Stimulated activated CD8-positive, alpha-beta memory T cell treated with anti-CD3 and anti-CD28 coated beads, Interleukin-7, amount 100 ng/mL, for 4 hours (primary cell): ENCODE data around the gene TRIM2.
"Not testable (repeated sequence)": the region's sequence is repeated elsewhere in the genome, so short reads cannot be mapped to it uniquely, and the experiment has no call there.

Experiments
- DNase-seq, 2 donors: peaks; one replicate each; pipeline ENCODE4 v3.0.0-alpha.2; 2020; ENCODE audit warnings: low read depth in 2 of 2

The TRIM2 gene

DNA sequence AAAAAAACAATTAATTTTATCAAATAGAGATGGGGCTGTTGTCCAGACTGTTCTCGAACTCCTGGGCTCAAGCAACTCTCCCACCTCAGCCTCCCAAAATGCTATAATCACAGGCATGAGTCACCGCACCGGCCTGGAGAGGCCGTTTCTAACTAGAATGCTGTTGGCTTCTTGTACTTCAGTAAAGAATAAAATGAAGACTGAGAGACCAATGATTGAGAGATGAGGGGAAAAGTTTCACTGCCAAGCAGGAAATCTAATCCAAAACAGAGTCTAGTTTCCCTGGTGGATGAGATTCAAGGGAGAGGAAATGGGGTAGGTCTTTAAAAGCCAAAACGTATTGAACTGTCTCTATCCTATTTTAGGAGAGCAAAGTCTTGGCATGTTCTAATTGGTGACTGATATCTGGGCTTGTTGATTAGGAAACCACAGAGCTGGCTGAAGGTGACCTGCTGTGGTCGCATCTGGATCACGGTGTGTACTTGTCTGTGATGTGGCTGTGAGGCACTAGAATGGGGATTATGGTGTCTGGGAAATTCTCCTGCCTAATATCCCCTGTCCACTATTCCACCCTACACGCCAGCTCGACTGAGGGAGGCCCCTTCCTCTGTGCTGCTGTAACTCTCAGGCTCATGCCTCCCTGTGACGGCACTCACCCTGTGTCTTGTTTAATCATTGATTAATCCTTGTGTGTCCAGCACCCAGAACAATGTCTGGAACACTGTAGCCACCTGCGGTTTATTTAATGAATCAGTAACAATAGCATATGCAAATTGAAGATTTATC, 15.0 kb upstream of the TRIM2 start:
- DNase-seq = no peak

DNA sequence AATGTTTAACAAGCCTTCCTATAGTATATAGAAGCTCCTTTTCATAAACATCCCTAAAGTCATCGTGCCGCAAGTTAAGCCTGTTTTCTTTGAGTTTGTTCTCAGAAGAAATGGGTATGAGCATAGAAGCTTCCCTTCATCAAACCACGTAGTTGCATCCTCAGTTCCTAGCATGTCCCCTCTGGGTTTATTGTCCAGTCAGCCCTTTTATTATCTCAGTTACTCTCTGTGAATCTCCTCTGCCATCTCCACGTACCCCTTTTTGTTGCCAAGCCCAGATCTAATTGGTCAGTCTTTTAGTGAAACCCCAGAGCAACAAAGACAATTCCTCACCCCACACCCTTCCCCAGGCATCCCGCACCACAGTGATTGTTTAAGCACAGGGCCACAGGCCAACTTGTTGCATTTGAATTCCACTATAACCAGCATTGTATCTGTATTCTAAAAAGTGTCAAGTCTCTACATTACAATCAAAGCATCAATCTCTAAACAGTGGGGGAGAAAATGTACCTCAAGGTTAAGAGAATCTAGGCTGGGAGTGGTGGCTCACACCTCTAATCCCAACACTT, 12.4 kb upstream of the TRIM2 start:
- no peak for DNase-seq

DNA sequence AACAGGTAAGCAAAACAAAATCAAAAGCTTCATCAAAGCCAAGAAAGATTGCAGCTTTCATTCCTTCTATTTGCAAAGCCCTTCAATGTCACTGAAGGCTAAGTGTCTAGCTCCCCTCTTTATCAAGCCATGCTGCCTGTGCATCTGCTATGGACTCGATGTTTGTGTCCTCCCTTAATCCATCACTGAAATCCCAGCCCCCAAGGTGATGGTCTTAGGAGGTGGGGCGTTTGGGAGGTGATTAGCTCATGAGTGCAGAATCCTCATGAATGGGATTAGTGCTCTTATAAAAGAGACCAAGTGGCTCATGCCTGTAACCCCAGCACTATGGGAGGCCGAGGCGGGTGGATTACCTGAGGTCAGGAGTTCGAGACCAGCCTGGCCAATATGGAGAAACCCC, 6.9 kb upstream of the TRIM2 start:
- no peak for DNase-seq

DNA sequence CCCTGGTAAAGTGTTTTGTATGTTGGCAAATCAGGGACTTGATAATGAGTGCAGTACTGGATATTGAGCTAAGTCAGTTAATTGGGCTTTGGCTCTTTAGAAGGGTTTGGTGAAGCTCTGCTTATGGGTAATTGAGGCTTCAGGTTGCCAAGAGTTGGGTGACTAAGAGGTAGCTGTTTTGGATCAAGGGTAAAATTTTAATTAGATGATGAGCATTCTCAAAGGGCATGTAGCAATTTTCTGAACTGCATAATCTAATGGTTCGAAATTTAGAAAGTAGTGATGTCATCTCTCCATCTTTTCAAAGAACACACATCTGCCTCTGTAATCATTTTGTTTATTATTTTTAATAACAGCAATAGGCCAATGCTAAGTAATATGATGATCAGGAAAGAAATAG, 5.5 kb upstream of the TRIM2 start:
- no peak for DNase-seq

DNA sequence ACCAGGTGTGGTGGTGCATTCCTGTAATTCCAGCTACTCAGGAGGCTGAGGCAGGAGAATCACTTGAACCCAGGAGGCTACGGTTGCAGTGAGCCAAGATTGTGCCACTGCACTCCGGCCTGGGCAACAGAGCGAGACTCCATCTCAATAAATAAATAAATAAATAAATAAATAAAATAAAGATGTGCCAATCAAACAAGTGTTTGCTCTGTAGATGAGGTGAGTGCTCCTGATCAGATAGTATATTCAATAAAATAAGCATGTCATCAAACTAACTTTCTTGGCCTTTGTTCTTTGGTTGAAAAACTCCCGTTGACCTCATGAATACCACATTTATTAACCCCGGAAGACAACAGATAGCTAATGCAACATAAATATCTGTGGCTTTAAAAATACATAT, 497 bp upstream of the TRIM2 start:
- DNase-seq = not testable (repeated sequence)

DNA sequence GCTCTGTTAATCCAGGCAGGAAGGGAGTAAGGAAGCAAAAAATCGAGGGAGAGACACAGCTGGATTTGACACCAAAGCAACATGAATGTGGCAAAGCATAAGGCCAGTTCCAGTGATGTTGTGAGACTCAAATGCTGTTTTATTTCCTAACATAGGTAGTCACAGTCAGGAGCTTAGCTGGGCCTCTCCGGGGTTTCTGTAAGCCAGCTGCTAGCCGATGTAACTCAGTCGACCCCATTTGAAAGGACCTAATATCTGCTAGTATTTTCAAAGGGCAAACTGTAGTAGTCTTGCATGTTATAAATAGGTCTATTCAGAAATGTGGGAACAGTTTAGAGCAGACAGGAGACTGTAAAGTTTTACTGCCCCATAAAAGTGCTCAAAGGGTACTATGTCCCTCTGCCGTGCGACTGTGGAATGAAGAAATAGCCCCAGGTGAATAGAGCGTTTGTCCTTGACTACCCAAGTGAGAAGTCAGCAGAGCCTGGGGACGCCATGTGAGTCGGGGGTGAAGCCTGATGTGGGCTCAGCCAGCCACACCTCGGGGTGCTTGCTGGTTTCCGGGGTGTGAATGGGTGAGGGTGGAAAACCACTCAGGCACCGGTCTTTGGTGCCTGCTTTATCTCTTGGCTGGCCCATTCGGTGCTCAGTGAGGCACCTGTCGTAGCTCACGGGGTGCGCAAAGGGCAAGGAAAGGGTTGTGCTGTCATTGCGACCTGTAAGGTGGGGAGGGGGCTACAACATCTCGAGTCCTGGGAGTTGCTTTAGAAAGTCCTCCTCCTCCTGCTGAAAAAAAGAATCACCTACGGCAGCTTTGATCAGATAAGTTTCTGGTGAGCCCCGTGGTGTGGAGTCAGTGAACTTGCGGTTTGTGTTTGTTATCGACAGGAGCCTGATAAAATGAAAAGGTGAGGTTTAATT, 745 bp downstream of the TRIM2 start:
- DNase-seq = no peak

DNA sequence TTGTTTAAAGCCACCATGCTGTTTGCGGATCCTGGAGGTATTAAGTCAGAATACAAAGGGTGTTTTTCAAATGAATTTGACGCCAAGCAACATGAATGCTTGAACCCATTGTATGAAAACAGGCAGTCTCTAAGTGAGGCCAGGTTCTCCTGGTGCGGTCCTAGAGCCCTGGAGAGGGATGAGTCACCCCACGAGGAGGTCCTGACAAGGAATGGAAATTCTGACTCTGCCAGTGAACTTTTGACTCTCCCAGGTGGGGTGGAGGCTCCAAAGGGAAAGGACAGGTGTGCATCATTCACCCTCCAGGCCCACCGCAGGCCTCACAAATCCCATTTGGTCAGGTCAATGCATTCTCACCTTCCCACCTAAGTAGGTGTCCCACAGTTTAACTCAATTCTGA, 1.5 kb downstream of the TRIM2 start:
- DNase-seq = no peak

DNA sequence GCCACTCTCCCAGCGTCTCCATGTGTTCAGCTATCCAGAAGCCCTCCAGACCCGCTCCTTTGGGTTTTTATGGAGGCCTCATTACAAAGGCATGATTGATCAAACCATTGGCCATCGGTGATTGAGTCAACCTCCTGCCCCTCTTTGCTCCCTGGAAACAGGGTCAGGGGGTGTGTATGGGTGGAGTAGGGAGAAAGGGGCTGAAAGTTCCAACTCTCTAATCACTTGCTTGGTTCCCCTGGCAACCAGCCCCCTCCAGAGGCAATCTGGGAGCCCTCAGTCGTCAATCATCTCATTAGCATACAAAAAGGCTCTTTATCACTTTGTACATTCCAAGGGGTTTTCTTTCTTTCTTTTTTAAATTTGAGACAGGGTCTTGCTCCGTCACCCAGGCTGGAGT, 2.3 kb downstream of the TRIM2 start:
- DNase-seq = no peak

DNA sequence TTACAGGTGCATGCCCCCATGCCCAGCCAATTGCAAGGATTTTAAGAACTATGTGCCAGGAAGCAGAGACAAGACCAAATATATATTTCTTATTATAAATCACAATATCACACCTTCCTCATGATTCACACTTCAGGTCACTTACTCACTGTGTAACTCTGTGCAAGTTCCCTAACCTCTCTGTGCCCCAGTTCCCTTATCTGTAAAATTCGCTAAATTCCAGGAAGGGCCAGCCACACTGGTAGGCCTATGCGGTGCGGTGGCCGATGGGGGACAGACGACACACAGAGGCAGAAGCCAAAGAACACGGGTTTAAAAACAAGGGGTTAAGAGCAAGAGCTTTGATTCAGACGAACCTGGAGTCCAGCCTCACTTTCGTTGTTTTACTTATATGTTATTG, 2.8 kb downstream of the TRIM2 start:
- no peak for DNase-seq

DNA sequence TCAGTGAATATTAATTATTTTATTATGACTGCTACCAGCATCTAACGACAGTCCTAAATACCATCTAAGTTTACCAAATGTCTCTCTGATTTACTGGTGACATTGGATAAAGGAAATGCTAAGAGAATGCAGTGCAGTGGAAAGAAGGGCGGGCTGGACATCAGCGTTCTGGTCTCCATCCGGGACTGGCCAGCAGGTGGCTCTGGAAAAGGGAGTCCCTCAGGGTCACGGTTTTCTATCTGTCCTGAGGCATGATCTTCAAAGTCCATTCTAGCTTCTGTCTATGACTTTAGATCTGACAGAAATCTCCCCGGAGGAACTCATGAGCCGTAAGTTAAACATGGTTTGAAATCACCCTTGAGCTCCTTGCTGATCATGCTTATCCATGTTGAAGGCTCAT, 3.3 kb downstream of the TRIM2 start:
- no peak for DNase-seq

DNA sequence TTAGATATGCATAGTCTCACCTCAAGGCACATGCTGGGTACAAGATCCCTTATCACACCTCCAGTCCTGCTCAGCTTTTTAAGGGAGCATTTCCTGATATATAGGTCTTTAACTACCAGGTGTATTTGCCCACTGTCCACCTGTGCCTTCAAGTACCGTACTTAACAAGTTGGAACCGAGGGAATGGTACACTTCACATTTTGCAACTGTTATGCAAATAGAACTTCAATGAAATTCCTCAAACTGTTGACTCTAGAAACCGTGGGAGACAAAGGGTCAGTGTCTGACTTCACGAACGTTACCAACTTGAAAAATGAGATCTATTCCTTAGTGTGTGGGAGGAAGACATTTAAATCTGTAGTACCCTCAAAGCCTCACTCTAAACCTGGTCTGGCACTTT, 5.2 kb downstream of the TRIM2 start:
- DNase-seq = no peak

DNA sequence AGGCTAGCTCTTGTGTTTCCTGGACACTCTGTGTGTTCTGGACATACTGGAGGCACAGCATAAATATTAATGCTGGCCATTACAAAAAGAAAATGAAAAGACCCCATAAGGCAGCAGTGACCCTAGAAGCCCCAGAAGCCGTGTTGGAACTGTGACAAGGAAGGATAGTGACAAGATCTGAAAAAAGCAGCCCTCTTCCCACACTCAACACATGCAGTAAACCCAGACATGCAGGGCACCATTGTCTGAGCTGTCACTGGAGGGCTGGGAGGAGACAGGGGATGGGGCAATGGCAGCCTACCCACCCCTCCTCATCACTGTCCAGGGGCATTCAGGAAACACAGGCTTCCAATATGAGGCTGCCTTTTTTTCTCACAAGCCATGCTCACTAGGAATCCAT, 6.5 kb downstream of the TRIM2 start:
- DNase-seq = no peak

DNA sequence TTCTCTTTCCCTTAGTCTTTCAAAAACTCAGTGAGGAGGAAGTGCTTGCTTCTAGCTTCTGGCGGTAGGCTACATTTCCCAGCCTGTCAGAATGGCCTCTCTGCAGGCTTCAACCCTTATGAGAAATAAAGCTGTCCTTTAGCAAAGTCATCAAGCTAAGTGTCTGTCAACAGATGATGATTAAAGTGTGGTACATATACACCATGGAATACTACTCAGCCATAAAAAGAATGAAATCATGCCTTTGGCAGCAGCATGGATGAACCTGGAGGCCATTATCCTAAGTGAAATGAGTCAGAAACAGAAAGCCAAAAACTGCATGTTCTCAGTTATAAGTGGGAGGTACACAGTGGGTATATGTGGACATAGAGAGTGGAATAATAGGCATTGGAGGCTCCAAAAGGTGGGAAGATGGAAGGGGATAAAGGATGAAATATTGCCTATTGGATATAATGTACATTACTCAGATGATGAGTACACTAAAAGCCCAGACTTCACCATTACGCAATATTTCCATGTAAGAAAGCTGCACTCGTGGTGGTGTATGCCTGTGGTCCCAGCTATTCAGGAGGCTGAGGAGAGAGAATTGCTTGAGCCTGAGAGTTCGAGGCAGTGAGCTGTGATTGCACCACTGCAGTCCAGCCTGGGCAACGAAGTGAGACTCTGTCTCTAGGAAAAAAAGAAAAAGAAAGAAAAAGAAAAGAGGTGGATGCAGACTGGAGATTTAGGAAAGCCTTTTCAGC, 7.9 kb downstream of the TRIM2 start:
- DNase-seq = no peak

DNA sequence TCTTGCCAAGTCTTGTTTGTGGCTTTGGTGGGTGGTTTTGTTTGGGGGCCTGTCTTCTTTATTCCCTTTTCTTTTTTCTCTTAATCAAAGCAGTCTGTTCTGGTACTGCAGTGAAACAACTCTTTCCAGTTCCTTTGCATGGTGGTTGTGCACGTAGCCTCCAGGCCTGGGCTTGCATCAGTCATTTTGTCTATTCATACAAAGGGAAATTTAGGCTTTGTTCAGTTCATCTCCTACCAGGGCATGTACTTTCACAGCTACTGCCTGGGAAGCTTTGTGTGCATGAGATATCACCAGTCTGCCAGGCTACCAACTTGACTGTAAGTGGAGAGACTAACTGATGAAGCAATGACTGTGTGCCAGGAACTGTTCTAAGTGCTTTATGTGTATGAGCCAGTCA, 8.5 kb downstream of the TRIM2 start:
- no peak for DNase-seq

DNA sequence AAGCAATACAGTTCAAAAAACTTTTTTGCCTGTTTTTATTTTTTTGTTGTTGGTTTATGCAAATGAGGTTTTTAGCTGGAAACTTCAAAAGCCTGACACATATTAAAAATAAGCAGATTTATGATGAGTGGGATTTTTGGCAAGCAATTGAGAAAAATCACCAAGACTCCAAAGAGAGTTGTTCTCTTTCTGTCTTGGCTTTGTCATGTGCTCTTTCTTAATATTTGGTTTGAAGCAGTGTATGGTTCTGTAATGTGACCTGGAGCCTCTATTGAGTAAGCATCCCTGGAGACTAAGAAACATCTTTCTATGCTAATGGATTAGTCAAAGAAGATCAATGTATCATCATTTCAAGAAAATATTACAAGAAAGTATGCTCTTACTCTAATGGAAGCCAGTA, 11.7 kb downstream of the TRIM2 start:
- DNase-seq = no peak

DNA sequence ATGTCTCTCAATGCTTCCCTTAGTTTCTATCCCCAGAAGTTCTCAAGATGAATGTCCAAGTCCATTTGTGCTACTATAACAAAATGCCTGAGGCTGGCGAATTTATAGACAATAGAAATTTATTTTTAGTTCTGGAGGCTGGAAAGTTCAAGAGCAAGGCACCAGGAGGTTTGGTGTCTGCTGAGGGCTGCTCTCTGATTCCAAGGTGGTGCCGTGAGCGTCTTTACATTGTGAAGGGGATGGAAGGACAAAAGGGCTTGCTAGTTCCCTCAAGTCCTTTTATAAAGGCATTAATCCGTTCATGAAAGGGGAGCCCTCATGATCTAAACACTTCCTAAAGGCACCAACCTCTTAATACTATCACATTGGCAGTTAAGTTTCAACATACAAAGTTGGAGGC, 12.3 kb downstream of the TRIM2 start:
- DNase-seq = no peak

DNA sequence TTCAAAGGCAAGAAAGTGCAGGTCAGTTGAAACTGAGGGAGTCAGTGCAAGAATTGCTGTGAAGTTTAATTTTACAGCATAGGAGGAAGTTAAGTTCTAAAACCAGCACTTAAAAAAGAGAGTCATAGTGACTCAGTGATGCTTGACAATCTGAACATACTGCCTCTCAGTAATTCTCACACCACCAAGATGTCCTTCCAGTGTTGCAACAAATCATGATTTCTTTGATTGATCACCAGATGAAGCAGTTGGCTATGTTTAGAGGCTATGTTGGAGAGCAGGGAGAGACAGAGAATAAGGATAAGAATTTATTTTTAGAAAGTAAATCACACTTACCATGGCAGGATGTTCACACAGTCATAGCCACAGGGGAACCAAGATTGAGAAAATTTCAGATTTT, 13.2 kb downstream of the TRIM2 start:
- DNase-seq = no peak

DNA sequence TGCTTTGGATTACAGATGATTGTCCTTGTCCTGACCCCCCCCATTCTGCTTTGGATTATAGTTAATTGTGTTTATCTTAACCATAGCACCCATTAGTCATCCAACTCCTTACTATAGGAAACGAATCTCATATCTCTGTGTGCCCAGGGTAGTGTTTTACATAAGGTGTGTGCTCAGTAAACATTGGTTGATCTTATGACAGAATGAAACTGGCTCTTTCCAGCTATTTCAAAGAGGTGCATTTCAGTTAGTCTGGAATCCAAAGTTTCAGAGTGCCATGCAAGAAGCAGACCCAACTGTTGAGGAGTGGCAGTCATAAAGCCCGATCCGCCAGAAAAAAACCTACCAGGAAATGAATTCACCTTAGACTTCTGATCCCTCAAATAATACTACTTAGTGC, 14.7 kb downstream of the TRIM2 start:
- no peak for DNase-seq

DNA sequence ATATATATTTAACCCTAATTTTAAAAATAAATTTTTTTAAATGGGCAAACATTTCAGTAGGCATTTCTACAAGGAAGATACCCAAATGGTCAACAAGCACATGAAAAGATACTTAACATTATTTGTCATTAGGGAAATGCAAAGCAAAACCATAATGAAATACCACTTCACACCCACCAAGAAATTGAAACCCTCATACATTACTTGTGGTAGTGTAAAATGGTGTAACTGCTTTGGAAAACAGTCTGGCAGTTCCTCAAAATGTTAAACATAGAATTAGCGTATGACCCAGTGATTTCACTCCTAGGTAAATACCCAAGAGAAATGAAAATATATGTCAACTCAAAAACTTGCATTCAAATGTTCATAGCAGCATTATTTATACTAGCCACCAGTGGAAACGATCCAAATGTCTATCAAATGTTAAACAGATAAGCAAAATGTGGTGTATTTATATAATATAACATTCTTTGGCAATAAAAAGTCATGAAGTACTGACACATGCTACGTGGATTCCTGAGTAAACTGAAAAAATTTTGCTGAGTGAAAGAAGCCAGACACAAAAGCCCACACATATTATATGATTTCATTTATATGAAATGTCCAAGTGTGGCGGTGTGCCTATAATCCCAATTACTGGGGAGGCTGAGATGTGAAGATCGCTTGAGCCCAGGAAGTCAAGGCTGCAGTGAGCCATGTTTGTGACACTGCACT, 16.6 kb downstream of the TRIM2 start:
- no peak for DNase-seq

DNA sequence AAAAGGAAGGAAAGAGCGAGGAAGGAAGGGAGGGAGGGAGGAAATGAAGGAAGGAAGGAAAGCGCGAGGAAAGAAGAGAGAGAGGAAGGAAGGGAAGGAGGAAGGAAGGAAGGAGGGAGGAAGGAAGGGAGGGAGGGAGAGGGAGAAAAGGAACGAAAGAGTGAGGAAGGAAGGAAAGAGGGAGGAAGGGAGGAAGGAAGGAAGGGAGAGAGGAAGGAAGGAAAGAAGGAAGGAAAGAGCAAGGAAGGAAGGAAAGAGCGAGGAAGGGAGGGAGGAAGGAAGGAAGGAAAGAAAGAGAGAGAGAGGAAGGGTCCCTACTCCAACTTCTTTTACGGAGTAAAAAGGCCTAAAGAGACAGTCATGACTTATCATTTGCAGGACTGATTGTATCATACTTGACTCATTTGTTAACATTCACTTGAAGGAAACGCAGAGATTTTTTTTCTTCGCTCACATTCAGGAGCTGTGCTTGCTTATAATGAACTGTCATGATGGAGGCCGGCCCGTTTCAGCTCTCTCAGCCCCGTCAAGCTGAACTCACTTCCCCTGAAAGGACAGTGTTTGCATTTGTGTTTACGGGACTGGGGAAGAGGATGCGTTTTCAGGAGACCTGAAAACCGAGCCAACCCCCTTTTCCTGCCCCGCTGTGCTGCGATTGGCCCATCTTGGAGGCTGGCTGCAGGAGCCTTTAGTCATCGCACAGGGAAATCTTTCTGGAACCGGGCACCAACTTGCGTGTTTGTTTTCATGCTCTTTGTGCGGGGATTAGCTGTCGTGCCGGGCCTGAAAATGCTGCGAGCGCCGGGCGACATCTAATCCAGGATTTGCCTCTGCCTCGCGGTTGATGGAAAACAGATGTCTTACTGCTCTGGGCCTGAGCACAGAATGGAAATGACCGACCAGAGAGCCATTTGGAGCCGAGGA, 17.8 kb downstream of the TRIM2 start:
- no peak for DNase-seq
